HG02852 (cell line): ENCODE data around the gene CXorf51A.
"Not testable (repeated sequence)": the region's sequence is repeated elsewhere in the genome, so short reads cannot be mapped to it uniquely, and the experiment has no call there.

Experiments
- ATAC-seq: cut with Tn5 transposase; IDR thresholded peaks from one replicate; pipeline ENCODE4 v1.9.1; 2021; ENCODE audit warnings: mild to moderate bottlenecking, moderate library complexity; ENCODE audit not compliant: unreplicated experiment

The CXorf51A gene

GRCh38 chrX:146814644-146815043 lies at the start of gene CXorf51A:
Gene CXorf51A (minus strand): TSS chrX:146814744. CDS start chrX:146814723, 21 bp downstream.
- not testable (repeated sequence) for ATAC-seq

- ATAC-seq: no peak
These were observed 49.0 kb upstream of the CXorf51A start for GRCh38 chrX:146863566-146863965.

- no peak for ATAC-seq
These were observed 39.7 kb upstream of the CXorf51A start for GRCh38 chrX:146854281-146854680.

- no peak for ATAC-seq
These were observed 17.4 kb upstream of the CXorf51A start for GRCh38 chrX:146831994-146832393.

GRCh38 chrX:146809471-146809870 lies 5.1 kb downstream of the CXorf51A start, which contains the start of gene CXorf51B:
Gene CXorf51B (plus strand): TSS chrX:146809771. CDS start chrX:146809792, 21 bp downstream.
- not testable (repeated sequence) for ATAC-seq
